Measurements from ENCODE around the gene EVL. TPM values are rescaled to one million over a fixed set of nuclear protein-coding genes. Genes with fewer than 3 reads are reported as not detected.
"Not testable (repeated sequence)": the region's sequence is repeated elsewhere in the genome, so short reads cannot be mapped to it uniquely, and the experiment has no call there.

Gene EVL
- total and polyA plus RNA-seq, 5 donors: 46.6 to 74.8 (median 71.5) TPM

DNA sequence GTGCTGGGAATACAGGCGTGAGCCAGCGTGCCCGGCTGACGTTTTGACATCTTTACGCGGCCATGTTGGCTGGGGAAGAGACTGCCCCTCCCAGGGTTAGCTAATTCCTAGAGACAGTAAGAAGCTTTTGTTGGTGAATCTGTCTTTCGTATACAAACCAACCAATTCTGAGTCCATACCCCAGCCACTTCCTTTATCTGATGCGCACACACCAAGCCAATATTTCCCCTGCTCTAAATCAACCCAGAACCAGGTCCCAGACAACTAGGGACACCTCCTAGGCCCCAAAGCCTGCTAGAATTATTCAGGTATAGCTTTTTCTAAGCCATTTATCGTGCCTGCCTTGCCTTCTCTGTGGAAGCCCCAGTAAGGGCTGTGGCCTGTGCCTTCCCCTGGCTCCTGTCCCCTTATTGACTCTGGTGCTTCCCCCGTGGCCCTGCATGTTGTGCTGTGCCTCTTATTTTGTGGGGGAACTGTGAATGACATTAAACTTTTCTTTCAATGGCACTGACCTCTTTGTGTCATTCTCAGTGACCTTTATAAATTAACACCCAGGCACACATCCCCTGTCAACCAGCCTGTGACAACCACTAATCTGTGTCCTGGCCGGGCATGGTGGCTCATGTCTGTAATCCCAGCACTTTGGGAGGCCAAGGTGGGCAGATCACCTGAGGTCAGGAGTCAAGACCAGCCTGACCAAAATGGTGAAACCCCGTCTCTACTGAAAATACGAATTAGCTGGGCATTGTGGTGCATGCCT is 10.7 kb upstream of the EVL start:
- H3K4me1 ChIP-seq (ENCODE audit: control insufficient read depth, insufficient read depth, low read length): peaks cover 7% of the 10 kb centered on the region
- H3K9me3 ChIP-seq (ENCODE audit: control insufficient read depth, low read length): no peaks in the 10 kb centered on the region
- no peaks in the 10 kb centered on the region for H3K27me3 ChIP-seq (ENCODE audit: control insufficient read depth, insufficient read depth)
- no peak overlapping the region for H3K4me3 ChIP-seq (ENCODE audit: low read length)
- H3K27ac ChIP-seq (ENCODE audit: low read length): no peak overlapping the region
- ATAC-seq (no peak), DNase-seq (no peak)
- intact Hi-C loops (cut with DNase I): loop anchor here in 1 of 4 donors (10.0 kb wide), 1 partner anchor 50 kb away; no protein-coding TSS in a partner anchor
- 92% methylated on average over 13 of the region's 13 CpGs for WGBS

DNA sequence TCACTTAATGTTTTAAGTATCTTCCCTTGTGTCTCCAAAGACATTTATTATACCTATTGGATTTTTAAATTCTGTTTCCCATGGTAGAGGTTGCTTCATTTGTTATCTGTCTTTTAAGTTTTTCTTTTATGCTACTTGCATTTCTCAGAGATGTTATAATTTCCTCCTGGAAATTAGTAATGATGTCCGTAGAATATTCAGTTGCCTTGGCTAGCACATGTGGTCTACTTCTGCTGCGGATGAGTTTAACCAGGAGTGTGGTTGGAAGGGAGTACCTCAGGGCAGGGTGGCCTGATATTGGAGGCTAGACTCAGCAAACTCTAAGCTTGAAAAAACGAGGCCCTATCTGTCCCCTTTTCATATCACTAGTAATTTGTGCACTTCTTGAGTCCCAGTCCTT is 8.8 kb upstream of the EVL start:
- no peak overlapping the region for H3K4me3 ChIP-seq (ENCODE audit: low read length)
- no peaks in the 10 kb centered on the region for H3K9me3 ChIP-seq (ENCODE audit: control insufficient read depth, low read length)
- no peak overlapping the region for H3K27ac ChIP-seq (ENCODE audit: low read length)
- intact Hi-C loops (cut with DNase I): loop anchor here in 1 of 4 donors (10.0 kb wide), 1 partner anchor 48 kb away; no protein-coding TSS in a partner anchor
- H3K4me1 ChIP-seq (ENCODE audit: control insufficient read depth, insufficient read depth, low read length): peaks cover 6% of the 10 kb centered on the region
- 67% methylated on average over 3 of the region's 3 CpGs for WGBS
- no peaks in the 10 kb centered on the region for H3K27me3 ChIP-seq (ENCODE audit: control insufficient read depth, insufficient read depth)
- ATAC-seq: no peak
- no peak for DNase-seq

DNA sequence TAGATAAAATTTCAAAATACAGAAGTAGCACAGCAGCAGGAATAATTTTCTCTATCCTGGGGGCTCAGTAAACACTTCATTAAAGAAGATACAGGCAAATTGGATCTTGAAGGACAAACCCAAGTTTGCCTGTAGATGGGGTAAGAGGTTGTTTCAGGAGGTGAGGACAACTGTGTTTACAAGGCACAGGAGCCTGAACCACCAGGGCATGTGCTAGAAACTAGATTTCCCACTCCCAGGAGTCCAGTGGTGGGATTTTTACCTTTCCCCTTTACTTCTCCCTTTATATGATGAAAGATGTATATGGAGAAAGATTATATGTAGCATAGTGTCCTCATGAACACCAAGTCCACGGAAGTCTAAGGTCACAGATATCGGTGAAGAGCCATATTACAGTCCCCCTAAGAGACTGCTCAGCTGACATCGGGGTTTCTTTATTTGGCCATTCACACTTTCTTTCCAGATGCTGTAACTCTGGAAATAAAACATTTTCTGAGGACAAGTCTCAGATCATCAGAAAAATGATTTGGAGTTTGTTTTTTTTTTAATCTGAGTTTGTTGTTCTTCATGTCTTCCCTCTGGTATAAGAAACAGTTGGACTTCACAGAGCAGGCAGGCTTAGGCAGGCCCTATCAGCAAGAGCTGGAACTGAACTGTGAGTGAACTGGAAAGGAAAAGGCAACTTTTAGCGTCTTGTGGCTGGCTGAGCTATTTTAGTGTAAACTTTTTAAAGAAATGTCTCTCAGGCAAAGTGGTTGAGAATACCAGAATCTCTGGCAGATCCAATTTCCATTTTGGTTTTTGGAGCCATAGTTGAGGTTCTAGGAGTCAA is 8.0 kb upstream of the EVL start:
- intact Hi-C loops (cut with DNase I): loop anchor here in 1 of 4 donors (10.0 kb wide), 1 partner anchor 48 kb away; no protein-coding TSS in a partner anchor
- DNase-seq (no peak), ATAC-seq (peak; percentile 75 to 76)
- Histone ChIP-seq H3K4me1 (ENCODE audit: control insufficient read depth, insufficient read depth, low read length) (peaks cover 6% of the 10 kb centered on the region), H3K9me3 (ENCODE audit: control insufficient read depth, low read length) (no peaks in the 10 kb centered on the region), H3K27ac (ENCODE audit: low read length) (peak overlapping the region; percentile 45), H3K27me3 (ENCODE audit: control insufficient read depth, insufficient read depth) (no peaks in the 10 kb centered on the region), H3K4me3 (ENCODE audit: low read length) (no peak overlapping the region)
- 53% methylated on average over 4 of the region's 4 CpGs for WGBS

DNA sequence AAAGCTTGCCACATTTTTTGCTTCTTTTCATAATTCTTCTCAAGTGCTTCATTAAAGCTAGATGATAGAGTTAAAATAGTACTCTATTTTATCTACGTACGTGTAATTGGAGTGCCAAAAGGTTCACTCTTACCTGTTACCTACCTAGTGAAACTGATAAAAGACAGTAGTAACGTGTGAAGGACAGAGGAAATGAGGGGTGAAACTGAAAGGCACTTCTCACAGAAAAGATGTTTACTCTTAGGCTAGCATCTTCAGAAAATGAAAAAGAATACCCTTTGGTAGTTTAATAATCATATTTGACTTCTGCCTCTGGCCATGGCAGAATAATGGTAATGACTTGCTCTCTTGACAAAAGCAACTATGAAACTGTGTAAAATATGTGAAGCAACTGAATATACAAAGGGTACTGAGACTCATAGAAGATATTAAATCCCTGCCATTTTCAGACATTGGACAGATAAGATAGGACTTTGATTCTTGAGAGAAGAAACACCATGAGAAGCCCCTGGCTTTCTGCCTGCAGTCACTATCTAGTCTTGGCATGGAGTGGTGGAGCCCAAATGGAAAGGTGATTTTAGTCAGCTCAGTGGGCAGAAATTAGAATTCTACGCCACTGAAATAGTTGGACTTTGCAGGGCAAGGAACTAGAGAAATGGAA is 6.3 kb upstream of the EVL start:
- peaks cover 6% of the 10 kb centered on the region for H3K4me1 ChIP-seq (ENCODE audit: control insufficient read depth, insufficient read depth, low read length)
- intact Hi-C loops (cut with DNase I): loop anchor here in 1 of 4 donors (10.0 kb wide), 1 partner anchor 46 kb away; no protein-coding TSS in a partner anchor
- 78% methylated on average over 4 of the region's 4 CpGs for WGBS

DNA sequence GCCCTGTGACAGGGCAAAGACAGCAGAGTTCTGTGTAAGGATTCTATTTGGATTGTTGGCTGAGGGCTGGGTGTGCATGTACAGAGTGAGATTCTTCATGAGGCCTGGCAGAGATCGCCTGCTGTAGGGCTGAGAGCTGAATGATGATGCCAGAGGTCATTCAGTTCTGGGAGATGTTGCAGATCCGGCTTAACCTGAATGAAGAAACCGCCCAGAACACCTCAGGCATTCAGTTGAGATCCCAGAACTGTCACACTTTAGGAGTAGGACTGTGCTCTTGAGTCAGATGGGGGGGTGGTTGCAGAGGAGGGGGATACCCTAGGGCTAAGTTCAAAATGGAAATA is 5.8 kb upstream of the EVL start:
- intact Hi-C loops (cut with DNase I): loop anchor here in 1 of 4 donors (10.0 kb wide), 1 partner anchor 45 kb away; no protein-coding TSS in a partner anchor
- H3K27ac ChIP-seq (ENCODE audit: low read length): peak overlapping the region; percentile 35
- DNase-seq: no peak
- H3K9me3 ChIP-seq (ENCODE audit: control insufficient read depth, low read length): no peaks in the 10 kb centered on the region
- peaks cover 6% of the 10 kb centered on the region for H3K4me1 ChIP-seq (ENCODE audit: control insufficient read depth, insufficient read depth, low read length)
- no peak overlapping the region for H3K4me3 ChIP-seq (ENCODE audit: low read length)
- ATAC-seq: peak; percentile 26 to 61
- WGBS: 80% methylated on average over 3 of the region's 3 CpGs
- no peaks in the 10 kb centered on the region for H3K27me3 ChIP-seq (ENCODE audit: control insufficient read depth, insufficient read depth)

More for the DNA sequence above, 6.3 kb upstream of the EVL start:
- Histone ChIP-seq H3K27ac (ENCODE audit: low read length) (peak overlapping the region; percentile 35), H3K9me3 (ENCODE audit: control insufficient read depth, low read length) (no peaks in the 10 kb centered on the region), H3K4me3 (ENCODE audit: low read length) (no peak overlapping the region), H3K27me3 (ENCODE audit: control insufficient read depth, insufficient read depth) (no peaks in the 10 kb centered on the region)
- ATAC-seq (no peak), DNase-seq (no peak)

DNA sequence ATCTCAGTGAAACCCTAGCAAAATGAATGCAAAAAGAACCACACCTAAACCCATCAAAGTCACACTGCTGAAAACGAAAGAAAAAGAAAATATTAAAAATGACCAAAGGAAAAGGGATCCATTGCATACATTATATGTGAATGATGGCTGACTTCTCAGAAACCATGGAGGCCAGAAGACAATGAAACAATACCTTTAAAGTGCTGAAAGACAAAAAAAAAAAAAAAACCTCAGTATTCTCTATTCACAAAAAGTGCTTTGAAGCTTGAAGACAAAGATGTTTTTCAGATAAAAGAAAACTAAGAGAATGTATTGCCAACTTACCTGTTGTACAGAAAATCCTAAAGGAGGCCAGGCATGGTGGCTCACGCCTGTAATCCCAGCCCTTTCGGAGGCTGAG is 4.5 kb upstream of the EVL start:
- H3K27me3 ChIP-seq (ENCODE audit: control insufficient read depth, insufficient read depth): no peaks in the 10 kb centered on the region
- H3K4me3 ChIP-seq (ENCODE audit: low read length): no peak overlapping the region
- intact Hi-C loops (cut with DNase I): no loop called here
- no peak for ATAC-seq
- H3K4me1 ChIP-seq (ENCODE audit: control insufficient read depth, insufficient read depth, low read length): peaks cover 11% of the 10 kb centered on the region
- H3K27ac ChIP-seq (ENCODE audit: low read length): no peak overlapping the region
- no peaks in the 10 kb centered on the region for H3K9me3 ChIP-seq (ENCODE audit: control insufficient read depth, low read length)
- DNase-seq: no peak
- 93% methylated on average over 3 of the region's 3 CpGs for WGBS

DNA sequence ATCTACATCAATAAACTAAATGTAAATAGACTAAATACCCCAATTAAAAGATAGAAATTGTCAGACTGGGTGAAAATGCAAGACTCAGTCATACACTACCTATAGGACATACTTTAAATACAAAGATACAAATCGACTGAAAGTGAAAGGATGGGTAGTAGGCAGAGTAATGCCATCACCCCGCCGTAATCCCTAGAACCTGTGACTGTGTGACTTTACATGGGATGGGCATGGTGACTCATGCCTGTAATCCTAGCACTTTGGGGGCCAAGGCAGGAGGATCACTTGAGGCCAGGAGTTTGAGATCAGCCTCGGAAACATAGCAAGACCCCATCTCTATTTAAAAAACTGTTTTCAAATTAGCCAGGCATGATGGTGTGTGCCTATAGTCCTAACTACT is 2.6 kb upstream of the EVL start:
- no peak overlapping the region for H3K4me3 ChIP-seq (ENCODE audit: low read length)
- H3K4me1 ChIP-seq (ENCODE audit: control insufficient read depth, insufficient read depth, low read length): peaks cover 11% of the 10 kb centered on the region
- H3K9me3 ChIP-seq (ENCODE audit: control insufficient read depth, low read length): no peaks in the 10 kb centered on the region
- intact Hi-C loops (cut with DNase I): no loop called here
- 94% methylated on average over 4 of the region's 4 CpGs for WGBS
- DNase-seq (no peak), ATAC-seq (no peak)
- no peak overlapping the region for H3K27ac ChIP-seq (ENCODE audit: low read length)
- H3K27me3 ChIP-seq (ENCODE audit: control insufficient read depth, insufficient read depth): no peaks in the 10 kb centered on the region

DNA sequence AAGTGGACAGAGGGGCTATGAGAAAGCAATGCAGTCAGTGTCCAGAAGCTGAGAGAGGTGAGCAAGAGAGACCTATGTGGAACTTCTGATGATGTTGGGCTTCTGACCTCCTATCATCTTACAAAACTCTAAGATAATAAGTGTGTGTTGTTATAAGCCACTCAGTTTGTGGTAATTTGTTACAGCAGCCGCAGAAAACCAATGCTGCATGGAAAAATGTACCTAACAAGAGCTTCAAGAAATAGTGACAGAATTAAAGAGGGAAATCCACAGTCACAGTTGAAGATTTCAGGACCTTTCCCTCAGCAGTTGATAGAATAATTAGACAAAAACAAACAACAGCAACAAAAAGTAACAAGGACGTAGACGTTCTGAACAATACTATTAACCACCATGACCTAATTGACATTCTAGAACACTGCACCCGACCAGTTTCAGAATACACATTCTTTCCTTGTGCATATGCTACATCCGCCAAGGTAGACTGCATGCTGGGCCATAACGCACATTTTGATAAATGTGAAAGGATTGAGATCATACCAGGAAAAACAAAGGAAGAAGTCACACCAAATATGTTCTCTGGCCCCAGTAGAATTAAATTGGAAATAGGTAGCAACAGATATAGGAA is 1.8 kb upstream of the EVL start:
- H3K9me3 ChIP-seq (ENCODE audit: control insufficient read depth, low read length): no peaks in the 10 kb centered on the region
- H3K27me3 ChIP-seq (ENCODE audit: control insufficient read depth, insufficient read depth): no peaks in the 10 kb centered on the region
- intact Hi-C loops (cut with DNase I): no loop called here
- H3K27ac ChIP-seq (ENCODE audit: low read length): no peak overlapping the region
- H3K4me3 ChIP-seq (ENCODE audit: low read length): no peak overlapping the region
- WGBS: 90% methylated on average over 6 of the region's 6 CpGs
- peaks cover 17% of the 10 kb centered on the region for H3K4me1 ChIP-seq (ENCODE audit: control insufficient read depth, insufficient read depth, low read length)
- ATAC-seq: no peak
- DNase-seq: no peak

DNA sequence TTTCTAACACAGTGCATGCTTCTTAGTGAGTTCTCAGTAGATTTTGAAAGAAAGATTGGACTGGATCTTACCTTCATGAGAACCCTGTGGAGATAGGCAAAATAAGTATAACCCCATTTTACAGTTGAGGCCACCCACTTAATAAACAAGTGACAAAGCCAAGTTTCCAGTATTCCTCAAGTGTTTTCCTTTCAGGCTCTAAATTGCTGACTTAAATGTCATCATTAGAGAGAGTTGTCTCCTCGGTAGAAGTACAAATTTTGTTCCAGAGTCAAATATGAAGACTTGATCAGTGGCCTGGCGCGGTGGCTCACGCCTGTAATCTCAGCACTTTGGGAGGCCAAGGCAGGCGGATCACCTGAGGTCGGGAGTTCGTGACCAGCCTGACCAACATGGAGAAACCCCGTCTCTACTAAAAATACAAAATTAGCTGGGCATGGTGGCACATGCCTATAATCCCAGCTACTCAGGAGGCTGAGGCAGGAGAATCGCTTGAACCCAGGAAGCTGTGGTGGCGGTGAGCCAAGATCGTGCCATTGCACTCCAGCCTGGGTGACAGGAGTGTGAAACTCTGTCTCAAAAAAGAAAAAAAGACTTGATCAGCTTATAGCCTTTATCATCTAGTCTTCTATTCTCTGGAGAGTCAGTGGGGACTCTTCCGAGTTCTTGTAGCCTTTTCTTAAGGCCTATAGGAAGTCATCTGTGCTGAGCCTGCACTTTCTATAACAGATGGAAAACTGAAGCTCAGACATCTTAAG is 708 bp upstream of the EVL start:
- ATAC-seq; H3K4me3 ChIP-seq (ENCODE audit: low read length); H3K27ac ChIP-seq (ENCODE audit: low read length); H3K27me3 ChIP-seq (ENCODE audit: control insufficient read depth, insufficient read depth); intact Hi-C loops (cut with DNase I); H3K9me3 ChIP-seq (ENCODE audit: control insufficient read depth, low read length): not testable (repeated sequence)
- peaks cover 15% of the 10 kb centered on the region for H3K4me1 ChIP-seq (ENCODE audit: control insufficient read depth, insufficient read depth, low read length)
- 72% methylated on average over 12 of the region's 12 CpGs for WGBS
- peak in 1 of 3 donors; percentile 60 for DNase-seq

DNA sequence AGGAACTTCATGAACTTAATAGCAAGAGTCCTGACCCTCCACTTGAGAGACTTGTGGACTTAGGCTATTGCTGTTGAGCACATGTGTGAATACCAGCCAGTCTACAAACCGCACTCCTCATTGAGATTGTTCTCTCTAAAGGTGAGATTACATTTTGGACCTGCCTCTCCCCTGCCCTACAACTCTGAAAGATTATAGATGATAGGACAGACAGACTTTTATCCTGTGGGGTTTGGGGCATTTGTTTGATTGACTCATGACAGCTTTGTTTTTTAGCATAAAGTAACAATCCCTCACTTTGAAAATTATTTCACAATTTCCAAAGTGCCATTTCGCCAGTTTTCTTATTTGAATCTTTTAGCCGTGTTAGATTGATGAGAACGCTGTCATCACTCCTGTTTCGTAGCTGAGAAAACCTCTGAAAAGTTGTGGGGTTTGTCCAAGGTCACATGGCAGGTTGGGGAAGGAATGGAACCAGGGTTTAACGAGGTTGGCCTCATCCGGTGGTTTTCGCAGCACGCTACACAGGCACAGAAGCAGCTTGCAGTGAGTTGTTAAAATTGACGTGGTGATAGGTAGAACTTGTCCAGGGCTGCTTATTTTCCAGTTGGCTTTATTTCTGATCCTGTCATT is 836 bp downstream of the EVL start:
- intact Hi-C loops (cut with DNase I): no loop called here
- ATAC-seq (peak; percentile 29 to 77), DNase-seq (peak in 1 of 3 donors; percentile 62)
- peak overlapping the region; percentile 12 for H3K4me3 ChIP-seq (ENCODE audit: low read length)
- H3K27ac ChIP-seq (ENCODE audit: low read length): peak overlapping the region; percentile 13
- no peaks in the 10 kb centered on the region for H3K9me3 ChIP-seq (ENCODE audit: control insufficient read depth, low read length)
- WGBS: 56% methylated on average over 10 of the region's 10 CpGs
- H3K27me3 ChIP-seq (ENCODE audit: control insufficient read depth, insufficient read depth): no peaks in the 10 kb centered on the region
- peaks cover 14% of the 10 kb centered on the region for H3K4me1 ChIP-seq (ENCODE audit: control insufficient read depth, insufficient read depth, low read length)

Data from right cardiac atrium (tissue), 5 donors.